NCI-H446 (cell line): ENCODE data around the gene KIF15.
"Not testable (repeated sequence)": the region's sequence is repeated elsewhere in the genome, so short reads cannot be mapped to it uniquely, and the experiment has no call there.

Experiments used
- DNase-seq, 2 experiments: peaks; one replicate each; lab custom pipeline; 2025; lab: John Stamatoyannopoulos, UW

Gene KIF15

GRCh38 chr3:44827196-44827595, 65.6 kb downstream of the KIF15 start:
- DNase-seq = no peak

GRCh38 chr3:44831232-44831631, 69.6 kb downstream of the KIF15 start:
- no peak for DNase-seq

GRCh38 chr3:44832032-44832431, 70.4 kb downstream of the KIF15 start:
- no peak for DNase-seq

GRCh38 chr3:44832965-44833364, 71.4 kb downstream of the KIF15 start:
- no peak for DNase-seq

GRCh38 chr3:44833394-44833793, 71.8 kb downstream of the KIF15 start:
- DNase-seq = no peak

- DNase-seq = no peak
Measured at GRCh38 chr3:44835684-44836083, 74.1 kb downstream of the KIF15 start.

GRCh38 chr3:44842376-44842775, 80.8 kb downstream of the KIF15 start:
- no peak for DNase-seq

GRCh38 chr3:44845528-44846520, 84.2 kb downstream of the KIF15 start:
- no peak for DNase-seq

- DNase-seq = no peak
Measured at GRCh38 chr3:44848634-44849033, 87.0 kb downstream of the KIF15 start.

- not testable (repeated sequence) for DNase-seq
Measured at GRCh38 chr3:44856663-44857062, 95.1 kb downstream of the KIF15 start.

GRCh38 chr3:44860117-44860516, 98.5 kb downstream of the KIF15 start:
- DNase-seq = no peak

GRCh38 chr3:44861412-44862225, 100.0 kb downstream of the KIF15 start, which contains the start of gene TMEM42:
Gene TMEM42, plus strand, starts transcription at chr3:44861912. Its CDS starts 13 bp downstream, at chr3:44861925.
- DNase-seq = peak; percentile 18 to 91

GRCh38 chr3:44862226-44862637, 100.6 kb downstream of the KIF15 start:
- no peak for DNase-seq

- no peak for DNase-seq
Measured at GRCh38 chr3:44865272-44866035, 103.9 kb downstream of the KIF15 start.

- no peak for DNase-seq
Measured at GRCh38 chr3:44867421-44868111, 106.0 kb downstream of the KIF15 start.

GRCh38 chr3:44870375-44871061, 108.9 kb downstream of the KIF15 start:
- DNase-seq = no peak

GRCh38 chr3:44874308-44874707, 112.7 kb downstream of the KIF15 start, which contains the start of gene TGM4:
Gene TGM4, plus strand, starts transcription at chr3:44874608. Its CDS starts 71 bp downstream, at chr3:44874679.
- DNase-seq = no peak

GRCh38 chr3:44875596-44875995, 114.0 kb downstream of the KIF15 start:
- DNase-seq = no peak

- no peak for DNase-seq
Measured at GRCh38 chr3:44877333-44877732, 115.7 kb downstream of the KIF15 start.

- no peak for DNase-seq
Measured at GRCh38 chr3:44880284-44880683, 118.7 kb downstream of the KIF15 start.
